ENCODE data around the gene ROR2.

The ROR2 gene

DNA sequence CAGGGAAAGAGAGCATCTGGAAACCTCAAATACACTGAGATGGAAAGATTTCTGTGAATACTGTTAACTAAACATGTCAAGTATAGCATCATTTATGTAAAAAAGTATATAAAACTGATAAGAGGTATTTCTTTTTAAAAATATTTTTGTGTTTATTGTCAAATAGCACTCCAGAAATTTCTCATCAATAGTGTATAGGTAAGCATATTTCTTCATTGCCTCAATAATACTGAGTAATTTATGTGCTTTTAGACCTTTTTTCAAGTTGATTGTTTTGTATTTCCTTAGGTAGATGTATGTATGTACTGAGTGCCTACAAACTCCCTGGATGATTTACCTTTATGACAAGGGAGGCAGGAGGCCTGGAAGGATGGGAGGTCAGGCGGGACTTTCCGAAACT lies 196.3 kb downstream of the ROR2 start:
- Histone ChIP-seq H3K4me3 (IDR thresholded peaks at IDR 0.05; ENCODE audit: insufficient read depth, low read depth, low read length) (no peak overlapping the region), H3K4me1 (ENCODE audit: low read depth, poor library complexity, severe bottlenecking) (no peaks in the 10 kb centered on the region), H3K27ac (no peak overlapping the region), H4K20me1 (ENCODE audit: insufficient read depth) (no peaks in the 10 kb centered on the region), H3K27me3 (ENCODE audit: insufficient read depth, low read depth) (no peaks in the 10 kb centered on the region), H3K4me2 (no peak overlapping the region), H3K79me2 (ENCODE audit: insufficient read depth, low read depth) (no peaks in the 10 kb centered on the region), H2AFZ (ENCODE audit: low read depth) (no peak overlapping the region), H3K9ac (no peak overlapping the region), H3K36me3 (ENCODE audit: insufficient read depth) (no peaks in the 10 kb centered on the region)
- TF ChIP-seq CTCF (conservative IDR thresholded peaks at IDR 0.05; ENCODE audit: low read depth, low read length), result no peak

DNA sequence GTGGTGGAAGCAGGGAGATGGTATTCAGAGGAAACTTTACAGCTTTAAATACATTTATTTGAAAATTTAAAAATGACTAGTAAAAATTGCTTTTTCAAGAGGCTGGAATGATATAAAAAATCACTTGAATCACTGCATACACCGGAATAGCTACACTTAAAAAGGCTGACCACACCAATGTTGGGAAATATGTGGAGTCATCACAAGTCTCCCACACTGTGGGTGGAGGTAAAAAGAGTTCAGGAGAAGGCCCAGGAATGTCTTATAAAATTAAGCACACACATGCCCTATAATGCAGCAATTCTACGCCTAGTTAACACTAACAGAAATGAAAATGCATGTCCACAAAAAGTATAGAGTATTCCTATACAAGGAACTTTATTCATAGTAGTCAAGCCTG lies 198.1 kb downstream of the ROR2 start:
- Histone ChIP-seq H3K4me3 (IDR thresholded peaks at IDR 0.05; ENCODE audit: insufficient read depth, low read depth, low read length) (no peak overlapping the region), H3K4me1 (ENCODE audit: low read depth, poor library complexity, severe bottlenecking) (no peaks in the 10 kb centered on the region), H3K4me2 (no peak overlapping the region)

DNA sequence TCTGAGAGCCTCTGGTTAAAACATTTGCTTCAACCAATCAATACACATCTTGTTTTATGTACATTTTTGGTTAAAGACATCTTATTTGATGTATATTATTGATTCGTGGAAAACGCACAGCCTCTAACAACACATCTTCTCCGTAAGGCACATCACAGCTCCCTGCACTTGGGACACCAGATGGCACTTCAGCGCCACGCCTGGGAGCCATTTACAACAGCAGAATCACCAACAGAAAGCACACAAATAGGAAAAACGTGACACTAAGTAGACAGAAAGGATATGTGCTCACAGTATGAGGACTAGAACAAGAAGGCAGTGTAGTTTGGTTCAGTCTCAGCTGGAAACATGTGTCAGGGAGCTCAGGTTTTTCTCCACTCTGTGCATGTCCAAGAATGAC lies 199.7 kb downstream of the ROR2 start:
- no peak for TF ChIP-seq CTCF (conservative IDR thresholded peaks at IDR 0.05; ENCODE audit: low read depth, low read length)
- Histone ChIP-seq H4K20me1 (ENCODE audit: insufficient read depth) (no peaks in the 10 kb centered on the region), H3K4me3 (IDR thresholded peaks at IDR 0.05; ENCODE audit: insufficient read depth, low read depth, low read length) (no peak overlapping the region), H3K36me3 (ENCODE audit: insufficient read depth) (no peaks in the 10 kb centered on the region), H3K4me2 (no peak overlapping the region), H3K9ac (no peak overlapping the region), H2AFZ (ENCODE audit: low read depth) (no peak overlapping the region), H3K79me2 (ENCODE audit: insufficient read depth, low read depth) (no peaks in the 10 kb centered on the region), H3K4me1 (ENCODE audit: low read depth, poor library complexity, severe bottlenecking) (no peaks in the 10 kb centered on the region), H3K27ac (no peak overlapping the region), H3K27me3 (ENCODE audit: insufficient read depth, low read depth) (no peaks in the 10 kb centered on the region)

More for the DNA sequence above, 198.1 kb downstream of the ROR2 start:
- Histone ChIP-seq H3K36me3 (ENCODE audit: insufficient read depth) (no peaks in the 10 kb centered on the region), H3K27ac (no peak overlapping the region), H2AFZ (ENCODE audit: low read depth) (no peak overlapping the region), H4K20me1 (ENCODE audit: insufficient read depth) (no peaks in the 10 kb centered on the region), H3K27me3 (ENCODE audit: insufficient read depth, low read depth) (no peaks in the 10 kb centered on the region), H3K9ac (no peak overlapping the region), H3K79me2 (ENCODE audit: insufficient read depth, low read depth) (no peaks in the 10 kb centered on the region)
- TF ChIP-seq CTCF (conservative IDR thresholded peaks at IDR 0.05; ENCODE audit: low read depth, low read length), result no peak

DNA sequence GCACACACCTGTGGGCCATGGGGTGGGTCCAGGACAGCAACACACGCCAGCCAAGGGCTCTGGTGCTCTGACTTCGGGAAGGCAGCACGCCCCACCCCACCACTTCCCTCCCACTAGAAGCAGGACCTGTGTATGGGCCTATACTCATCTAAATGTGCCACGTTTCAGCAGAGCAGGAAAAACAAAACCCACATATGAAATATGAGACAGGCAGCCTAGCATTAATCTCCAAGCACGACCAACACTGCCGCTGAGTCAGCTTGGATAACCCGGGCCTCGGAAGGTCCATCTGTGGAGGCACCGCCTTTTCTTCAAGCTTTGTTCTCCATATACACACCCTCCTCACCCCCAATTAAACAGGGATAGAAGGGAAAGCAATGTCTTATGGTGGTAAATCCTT lies 203.1 kb downstream of the ROR2 start:
- H3K4me3 ChIP-seq (IDR thresholded peaks at IDR 0.05; ENCODE audit: insufficient read depth, low read depth, low read length), result no peak overlapping the region
- H4K20me1 ChIP-seq (ENCODE audit: insufficient read depth), result no peaks in the 10 kb centered on the region
- no peaks in the 10 kb centered on the region for H3K36me3 ChIP-seq (ENCODE audit: insufficient read depth)
- H3K9ac ChIP-seq, result no peak overlapping the region
- H2AFZ ChIP-seq (ENCODE audit: low read depth), result no peak overlapping the region
- H3K4me1 ChIP-seq (ENCODE audit: low read depth, poor library complexity, severe bottlenecking), result no peaks in the 10 kb centered on the region
- no peak overlapping the region for H3K4me2 ChIP-seq
- no peak overlapping the region for H3K27ac ChIP-seq
- no peaks in the 10 kb centered on the region for H3K79me2 ChIP-seq (ENCODE audit: insufficient read depth, low read depth)
- no peaks in the 10 kb centered on the region for H3K27me3 ChIP-seq (ENCODE audit: insufficient read depth, low read depth)
- TF ChIP-seq CTCF (conservative IDR thresholded peaks at IDR 0.05; ENCODE audit: low read depth, low read length), result no peak

DNA sequence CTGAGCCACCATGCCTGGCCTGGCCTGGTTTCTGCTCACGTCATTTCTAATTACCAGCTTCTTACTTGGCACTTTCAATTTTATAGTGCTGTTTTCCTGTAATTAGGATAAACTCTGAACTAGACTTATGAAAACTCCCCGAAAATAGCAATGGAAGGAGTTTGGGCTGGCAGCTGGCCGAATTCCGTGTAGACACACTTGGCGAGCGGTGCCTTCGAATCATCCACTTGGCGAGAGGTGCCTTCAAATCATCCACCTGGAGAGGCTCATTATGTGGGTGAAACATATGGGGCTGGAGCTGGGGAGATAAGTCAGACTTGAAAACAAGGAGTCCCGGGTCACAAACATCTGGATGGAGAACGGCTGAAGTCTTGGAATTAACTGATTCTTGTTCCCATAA lies 203.7 kb downstream of the ROR2 start:
- no peak overlapping the region for H3K4me2 ChIP-seq
- H3K4me1 ChIP-seq (ENCODE audit: low read depth, poor library complexity, severe bottlenecking), result no peaks in the 10 kb centered on the region
- H3K27ac ChIP-seq, result no peak overlapping the region
- no peak for TF ChIP-seq CTCF (conservative IDR thresholded peaks at IDR 0.05; ENCODE audit: low read depth, low read length)
- no peaks in the 10 kb centered on the region for H4K20me1 ChIP-seq (ENCODE audit: insufficient read depth)
- H3K36me3 ChIP-seq (ENCODE audit: insufficient read depth), result no peaks in the 10 kb centered on the region
- H3K4me3 ChIP-seq (IDR thresholded peaks at IDR 0.05; ENCODE audit: insufficient read depth, low read depth, low read length), result no peak overlapping the region
- H3K79me2 ChIP-seq (ENCODE audit: insufficient read depth, low read depth), result no peaks in the 10 kb centered on the region
- H2AFZ ChIP-seq (ENCODE audit: low read depth), result no peak overlapping the region
- H3K27me3 ChIP-seq (ENCODE audit: insufficient read depth, low read depth), result no peaks in the 10 kb centered on the region
- H3K9ac ChIP-seq, result no peak overlapping the region

All from KMS-11 (cell line).